HCT116 (cell line): ENCODE data around the gene FRMD4A.

ENCODE experiments used
- CEBPB ChIP-seq: IDR thresholded peaks from 2 replicates; pipeline ENCODE4 v1.6.1; 2012; ENCODE audit warnings: low read depth
- CTCF ChIP-seq, 3 experiments: fragments of 200-600 bp in 1 of 3; sonication (generic) in 1 of 3; IDR thresholded peaks in 2 of 3; conservative IDR thresholded peaks in 1 of 3; 2 replicates each; pipeline ENCODE4 v1.5.1; 2012 to 2017; ENCODE audit warnings: low read depth in 2 of 3, low read length in 2 of 3, antibody characterized with exemption in 1 of 3, borderline replicate concordance in 1 of 3, control low read depth in 1 of 3, mild to moderate bottlenecking in 1 of 3, mixed read lengths in 1 of 3, mixed run types in 1 of 3, moderate library complexity in 1 of 3; ENCODE audit not compliant: insufficient read depth in 1 of 3
- EGR1 ChIP-seq: IDR thresholded peaks from 2 replicates; pipeline ENCODE4 v1.6.1; 2012; ENCODE audit warnings: low read depth
- EZH2phosphoT487 ChIP-seq: fragments of 200-600 bp; IDR thresholded peaks from 2 replicates; pipeline ENCODE4 v1.6.1; 2018; ENCODE audit warnings: antibody characterized with exemption, borderline replicate concordance
- MAX ChIP-seq: IDR thresholded peaks from 2 replicates; pipeline ENCODE4 v1.6.1; 2012
- POLR2A ChIP-seq: IDR thresholded peaks from 2 replicates; pipeline ENCODE4 v1.7.0; 2011; ENCODE audit warnings: borderline replicate concordance; ENCODE audit not compliant: insufficient read depth, insufficient read length; ENCODE audit errors: extremely low read depth
- POLR2AphosphoS5 ChIP-seq: IDR thresholded peaks from 2 replicates; pipeline ENCODE4 v1.6.1; 2011; ENCODE audit warnings: mild to moderate bottlenecking, low read depth, low read length, moderate library complexity
- REST ChIP-seq: IDR thresholded peaks from 2 replicates; pipeline ENCODE4 v1.6.1; 2012; ENCODE audit warnings: low read depth
- ZFX ChIP-seq: fragments of 450-650 bp; IDR thresholded peaks from 2 replicates; pipeline ENCODE4 v1.6.1; 2017

GRCh38 chr10:13869295-13869664, 461.4 kb downstream of the FRMD4A start:
- TF ChIP-seq CTCF (IDR thresholded peaks at IDR 0.05 in 2 of 3, conservative IDR thresholded peaks at IDR 0.05 in 1 of 3; ENCODE audit: borderline replicate concordance in 1 of 3, insufficient read depth in 1 of 3, low read depth in 2 of 3, low read length in 2 of 3) (no peak), ZFX (no peak), POLR2AphosphoS5 (no peak), EGR1 (no peak), MAX (no peak), EZH2phosphoT487 (no peak), REST (no peak), POLR2A (no peak), CEBPB (no peak)
